ENCODE data around the gene TMEM222.
"Not testable (repeated sequence)": the region's sequence is repeated elsewhere in the genome, so short reads cannot be mapped to it uniquely, and the experiment has no call there.

Gene TMEM222, protein sequence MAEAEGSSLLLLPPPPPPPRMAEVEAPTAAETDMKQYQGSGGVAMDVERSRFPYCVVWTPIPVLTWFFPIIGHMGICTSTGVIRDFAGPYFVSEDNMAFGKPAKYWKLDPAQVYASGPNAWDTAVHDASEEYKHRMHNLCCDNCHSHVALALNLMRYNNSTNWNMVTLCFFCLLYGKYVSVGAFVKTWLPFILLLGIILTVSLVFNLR

DNA sequence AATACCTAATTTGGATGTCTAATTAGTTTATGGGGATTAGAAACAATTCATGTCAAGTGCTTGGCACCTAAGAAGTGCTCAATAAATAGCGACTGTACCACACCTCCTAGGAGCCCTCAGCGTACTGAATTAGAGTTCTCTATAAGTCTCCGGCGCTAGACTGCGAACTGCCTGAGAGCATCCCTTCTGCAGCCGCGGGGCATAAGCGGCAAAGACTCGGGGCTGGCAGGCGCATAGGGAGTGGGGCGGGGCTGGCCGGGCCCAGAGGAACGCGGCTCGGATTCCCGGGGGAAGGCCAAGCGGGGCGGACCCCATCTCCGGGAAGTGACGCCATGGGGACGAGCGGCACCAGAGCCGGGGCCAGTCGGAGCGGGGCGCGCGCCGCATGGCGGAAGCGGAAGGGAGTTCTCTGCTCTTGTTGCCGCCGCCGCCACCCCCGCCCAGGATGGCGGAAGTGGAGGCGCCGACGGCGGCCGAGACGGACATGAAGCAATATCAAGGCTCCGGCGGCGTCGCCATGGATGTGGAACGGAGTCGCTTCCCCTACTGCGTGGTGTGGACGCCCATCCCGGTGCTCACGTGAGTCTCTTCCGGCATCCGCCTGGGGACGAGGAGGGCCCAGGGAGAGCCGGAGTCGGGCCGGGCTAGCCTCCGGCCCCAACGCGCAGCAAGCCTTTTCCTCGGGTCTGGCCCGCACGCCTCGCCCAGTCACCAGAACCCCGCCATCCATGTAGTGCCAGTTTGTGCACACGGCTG is at the start of gene TMEM222:
TMEM222 (plus strand) TSS at position 351 of the 756 bp plus-strand sequence; CDS start at position 386, 35 bp downstream.
- DNase-seq: peak; percentile 92

DNA sequence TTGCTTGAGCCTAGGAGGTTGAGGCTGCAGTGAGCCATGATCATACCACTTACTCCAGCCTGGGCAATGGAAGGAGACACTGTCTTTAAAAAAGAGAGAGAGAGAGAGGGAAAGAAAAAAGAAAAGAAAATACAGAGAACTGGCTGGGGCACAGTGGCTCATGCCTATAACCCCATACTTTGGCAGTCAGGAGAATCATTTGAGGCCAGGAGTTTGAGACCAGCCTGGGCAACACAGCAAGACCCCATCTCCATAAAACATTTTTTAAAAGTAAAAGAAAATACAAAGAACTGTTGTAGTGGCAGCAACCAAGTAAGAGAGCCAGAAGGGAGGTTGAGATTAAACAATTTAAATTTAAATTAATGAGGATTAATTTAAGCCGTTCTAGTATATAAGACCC is 47.8 kb upstream of the TMEM222 start:
- no peak for DNase-seq

DNA sequence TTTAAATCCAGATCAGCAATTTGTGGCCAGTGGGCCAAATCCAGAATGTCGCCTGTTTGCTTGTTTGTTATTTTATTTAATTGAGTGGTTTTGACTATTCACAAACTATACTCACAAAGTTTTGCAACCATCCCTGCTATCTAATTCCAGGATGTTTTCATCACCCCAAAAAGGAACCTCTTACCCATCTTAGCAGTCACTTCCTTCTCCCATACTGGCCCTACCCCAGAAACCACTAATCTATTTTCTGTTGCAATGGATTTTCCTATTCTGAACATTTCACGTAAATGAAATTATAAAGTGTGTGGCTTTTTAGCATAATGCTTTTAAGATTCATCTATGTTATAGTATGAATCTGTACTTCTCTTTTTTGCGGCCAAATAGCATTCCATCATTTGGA is 46.3 kb upstream of the TMEM222 start:
- DNase-seq: no peak

DNA sequence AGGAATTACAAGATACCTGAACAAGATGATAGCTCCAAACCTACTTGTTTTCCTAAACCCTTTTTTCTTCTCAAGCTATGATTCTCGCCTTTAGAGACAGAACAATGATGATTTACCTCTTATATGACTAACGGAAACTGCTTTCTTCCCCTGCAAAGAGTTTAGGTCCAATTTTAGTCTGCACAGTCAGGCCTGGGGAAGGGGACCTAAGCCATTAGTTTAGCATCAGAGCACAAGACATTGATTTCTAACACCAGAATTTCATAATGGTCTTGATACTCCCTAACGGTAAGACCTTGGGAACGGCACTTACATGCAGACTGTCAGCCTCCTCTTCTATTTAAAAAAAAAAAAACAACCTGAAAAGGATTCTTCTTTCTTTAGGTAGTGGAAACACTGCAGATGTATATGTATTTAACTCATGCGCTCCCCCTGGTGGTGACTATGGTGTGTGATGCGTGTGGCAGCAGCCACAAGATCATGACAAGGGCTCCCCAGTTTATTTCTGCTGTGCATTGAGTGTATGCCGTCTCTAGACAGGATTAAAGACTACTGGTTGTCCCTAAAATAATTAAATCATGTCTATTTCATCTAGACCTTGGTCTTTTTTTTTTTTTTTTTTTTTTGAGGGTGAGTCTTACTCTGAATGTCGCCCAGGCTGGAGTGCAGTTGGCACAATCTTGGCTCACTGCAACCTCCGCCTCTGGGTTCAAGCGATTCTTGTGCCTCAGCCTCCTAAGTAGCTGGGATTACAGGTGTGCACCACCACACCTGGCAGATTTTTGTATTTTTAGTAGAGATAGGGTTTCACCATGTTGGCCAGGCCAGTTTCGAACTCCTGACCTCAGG is 37.3 kb upstream of the TMEM222 start:
- DNase-seq: peak; percentile 69

DNA sequence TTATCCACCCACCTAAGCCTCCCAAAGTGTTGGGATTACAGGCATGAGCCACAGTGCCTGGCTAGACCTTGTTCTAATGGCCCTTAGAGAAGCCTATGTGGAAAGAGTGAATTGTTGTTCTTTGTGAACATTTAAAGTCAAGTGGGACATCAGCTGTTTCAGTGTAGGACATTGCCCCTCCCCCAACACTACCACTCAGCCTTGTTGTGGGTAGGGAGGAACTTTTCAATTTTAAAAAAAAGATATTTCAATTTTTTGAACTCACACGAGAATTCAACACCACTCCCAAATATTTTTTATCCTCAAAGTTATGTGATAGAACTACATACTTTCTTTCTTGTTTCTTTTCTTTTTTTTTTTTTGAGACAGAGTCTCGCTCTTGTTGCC is 36.7 kb upstream of the TMEM222 start:
- DNase-seq: no peak

DNA sequence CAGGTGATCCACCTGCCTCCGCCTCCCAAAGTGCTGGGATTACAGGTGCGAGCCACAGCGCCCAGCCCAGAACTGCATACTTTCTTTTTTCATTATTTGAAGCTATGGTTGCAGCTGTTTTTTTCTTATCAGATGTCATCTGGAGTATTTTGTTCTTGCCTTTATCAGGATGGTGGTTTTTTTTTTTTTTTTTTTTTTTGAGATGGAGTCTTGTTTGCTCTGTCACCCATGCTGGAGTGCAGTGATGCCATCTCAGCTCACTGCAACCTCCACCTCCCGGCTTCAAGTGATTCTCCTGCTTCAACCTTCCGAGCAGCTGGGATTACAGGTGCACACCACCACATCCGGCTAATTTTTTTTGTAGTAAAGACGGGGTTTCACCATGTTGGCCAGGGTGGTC is 36.1 kb upstream of the TMEM222 start:
- not testable (repeated sequence) for DNase-seq

DNA sequence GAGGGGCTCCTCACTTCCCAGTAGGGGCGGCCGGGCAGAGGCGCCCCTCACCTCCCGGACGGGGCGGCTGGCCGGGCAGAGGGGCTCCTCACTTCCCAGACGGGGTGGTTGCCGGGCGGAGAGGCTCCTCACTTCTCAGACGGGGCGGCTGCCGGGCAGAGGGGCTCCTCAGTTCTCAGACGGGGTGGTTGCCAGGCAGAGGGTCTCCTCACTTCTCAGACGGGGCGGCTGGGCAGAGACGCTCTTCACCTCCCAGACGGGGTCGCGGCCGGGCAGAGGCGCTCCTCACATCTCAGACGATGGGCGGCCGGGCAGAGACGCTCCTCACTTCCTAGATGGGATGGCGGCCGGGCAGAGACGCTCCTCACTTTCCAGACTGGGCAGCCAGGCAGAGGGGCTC is 32.8 kb upstream of the TMEM222 start:
- DNase-seq: not testable (repeated sequence)

DNA sequence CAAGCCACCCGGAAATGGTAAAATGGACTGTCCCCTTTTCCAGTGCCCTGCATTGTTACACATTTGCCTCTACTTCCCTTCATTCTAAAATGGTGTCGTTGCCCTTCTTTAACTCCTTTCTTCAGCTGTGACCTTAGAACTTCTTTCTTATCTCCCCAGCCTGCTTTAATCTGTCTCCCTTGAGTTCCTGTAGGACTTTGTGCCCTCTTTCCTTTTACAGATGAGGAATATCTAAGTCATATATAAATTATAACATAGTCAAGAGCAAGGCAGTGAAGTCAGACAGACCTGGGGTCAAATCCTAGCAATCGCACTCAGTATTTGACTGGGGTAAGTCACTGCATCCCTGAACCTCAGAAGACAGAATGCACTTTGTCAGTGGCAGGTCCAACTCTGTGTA is 31.4 kb upstream of the TMEM222 start:
- no peak for DNase-seq

DNA sequence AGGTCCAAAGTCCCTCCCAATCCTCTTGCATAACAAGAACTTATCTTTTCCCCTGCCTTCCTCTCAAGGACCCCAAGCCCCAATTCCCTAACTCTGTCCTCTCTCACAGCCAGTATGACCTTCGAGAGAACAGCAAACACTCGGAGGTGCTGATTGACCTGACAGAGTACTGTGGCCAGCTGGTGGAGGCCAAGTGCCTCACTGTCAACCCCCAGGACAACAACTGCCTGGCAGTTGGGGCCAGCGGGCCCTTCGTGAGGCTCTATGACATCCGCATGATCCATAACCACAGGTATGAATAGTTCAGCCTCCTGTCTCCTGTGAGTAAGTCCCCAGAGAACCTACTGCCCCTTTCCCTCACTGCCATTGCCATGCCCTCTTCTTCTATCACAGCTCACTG is 29.9 kb upstream of the TMEM222 start:
- no peak for DNase-seq

DNA sequence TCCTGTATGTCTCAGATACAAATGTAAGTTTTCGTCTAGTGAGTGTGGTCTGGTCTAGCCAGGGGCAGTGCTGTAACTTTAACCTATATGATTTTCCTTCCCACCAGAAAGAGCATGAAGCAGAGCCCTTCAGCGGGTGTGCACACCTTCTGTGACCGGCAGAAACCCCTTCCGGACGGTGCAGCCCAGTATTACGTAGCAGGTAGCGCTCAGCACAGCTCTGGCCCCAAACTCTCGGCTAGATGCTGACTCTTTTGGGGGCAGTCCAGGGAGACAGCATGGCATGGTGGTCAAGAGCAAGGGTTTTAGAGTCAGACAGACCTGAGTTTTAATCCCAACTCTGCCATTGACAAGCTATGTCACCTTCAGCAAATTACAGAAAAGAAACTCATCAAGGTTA is 28.0 kb upstream of the TMEM222 start:
- DNase-seq: no peak

DNA sequence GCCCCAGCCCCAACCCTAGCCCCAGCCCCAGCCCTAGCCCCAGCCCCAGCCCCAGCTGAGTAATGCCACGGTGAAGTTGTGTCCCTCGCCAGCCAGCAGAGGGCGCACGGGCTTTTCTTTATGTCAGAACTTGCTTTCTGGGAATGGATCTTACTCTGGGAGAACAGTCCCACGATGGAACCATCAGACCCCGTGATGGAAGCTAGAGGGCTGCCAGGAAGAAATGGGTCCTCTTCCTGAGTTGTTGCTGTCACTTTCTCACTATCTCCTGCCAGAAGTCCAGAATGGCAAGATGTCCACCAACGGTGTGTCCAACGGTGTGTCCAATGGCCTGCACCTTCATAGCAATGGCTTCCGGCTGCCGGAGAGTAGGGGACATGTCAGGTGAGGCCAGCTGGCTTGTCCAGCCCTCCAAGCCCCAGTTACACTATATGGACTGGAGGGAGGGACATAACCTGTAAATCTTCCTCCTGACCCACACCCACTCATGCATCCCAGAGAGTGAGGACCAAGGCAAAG is 25.1 kb upstream of the TMEM222 start:
- peak; percentile 15 for DNase-seq

DNA sequence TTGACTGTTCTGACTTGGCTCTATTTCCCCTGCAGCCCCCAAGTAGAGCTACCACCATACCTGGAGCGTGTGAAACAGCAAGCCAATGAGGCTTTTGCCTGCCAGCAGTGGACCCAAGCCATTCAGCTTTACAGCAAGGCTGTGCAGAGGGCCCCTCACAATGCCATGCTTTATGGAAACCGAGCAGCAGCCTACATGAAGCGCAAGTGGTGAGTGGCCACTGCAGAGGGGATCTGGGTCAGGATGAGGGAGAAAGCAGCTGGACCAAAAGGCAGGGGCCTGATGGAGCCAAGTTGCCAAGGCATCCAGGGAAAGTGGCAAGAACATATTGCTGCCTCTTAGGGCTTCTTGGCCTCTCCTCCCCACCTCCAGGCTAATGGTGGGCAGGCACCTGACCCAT is 24.1 kb upstream of the TMEM222 start:
- DNase-seq: no peak

DNA sequence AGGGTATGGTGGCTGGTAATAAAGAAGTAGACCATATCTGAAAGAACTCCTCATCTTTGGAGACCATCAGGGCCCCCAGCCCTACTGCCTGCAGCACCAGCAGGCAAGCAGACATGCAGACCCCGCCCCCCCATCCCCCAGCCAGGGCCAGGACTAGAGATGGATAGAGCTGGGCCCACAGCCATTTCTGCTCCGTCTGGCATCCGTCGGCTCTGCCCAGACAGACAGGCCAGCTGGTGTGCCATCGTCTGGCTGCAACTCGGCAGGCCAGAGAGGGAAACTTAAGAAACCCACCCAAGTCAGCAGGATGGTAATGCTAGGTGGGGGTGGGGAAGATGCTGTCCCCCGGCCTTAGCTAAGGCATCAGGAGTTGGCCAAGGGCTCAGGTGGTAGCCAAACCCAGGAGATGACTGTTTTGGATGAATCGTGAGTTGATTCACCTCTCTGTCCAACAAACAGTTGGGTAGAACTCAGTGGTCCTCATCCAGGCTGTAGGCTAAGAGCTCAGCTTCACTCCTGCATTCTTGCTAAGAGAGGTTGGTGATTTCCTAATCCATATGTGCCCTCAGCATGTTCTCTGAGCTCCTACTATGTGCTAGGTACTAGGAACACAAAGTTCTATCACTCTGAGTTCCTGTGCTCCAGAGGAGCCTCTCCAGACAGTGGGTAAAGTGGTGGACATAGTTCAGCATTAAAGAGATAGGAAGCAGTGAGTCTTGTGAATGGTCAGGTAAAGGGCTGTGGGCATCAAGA is 23.2 kb upstream of the TMEM222 start:
- no peak for DNase-seq

DNA sequence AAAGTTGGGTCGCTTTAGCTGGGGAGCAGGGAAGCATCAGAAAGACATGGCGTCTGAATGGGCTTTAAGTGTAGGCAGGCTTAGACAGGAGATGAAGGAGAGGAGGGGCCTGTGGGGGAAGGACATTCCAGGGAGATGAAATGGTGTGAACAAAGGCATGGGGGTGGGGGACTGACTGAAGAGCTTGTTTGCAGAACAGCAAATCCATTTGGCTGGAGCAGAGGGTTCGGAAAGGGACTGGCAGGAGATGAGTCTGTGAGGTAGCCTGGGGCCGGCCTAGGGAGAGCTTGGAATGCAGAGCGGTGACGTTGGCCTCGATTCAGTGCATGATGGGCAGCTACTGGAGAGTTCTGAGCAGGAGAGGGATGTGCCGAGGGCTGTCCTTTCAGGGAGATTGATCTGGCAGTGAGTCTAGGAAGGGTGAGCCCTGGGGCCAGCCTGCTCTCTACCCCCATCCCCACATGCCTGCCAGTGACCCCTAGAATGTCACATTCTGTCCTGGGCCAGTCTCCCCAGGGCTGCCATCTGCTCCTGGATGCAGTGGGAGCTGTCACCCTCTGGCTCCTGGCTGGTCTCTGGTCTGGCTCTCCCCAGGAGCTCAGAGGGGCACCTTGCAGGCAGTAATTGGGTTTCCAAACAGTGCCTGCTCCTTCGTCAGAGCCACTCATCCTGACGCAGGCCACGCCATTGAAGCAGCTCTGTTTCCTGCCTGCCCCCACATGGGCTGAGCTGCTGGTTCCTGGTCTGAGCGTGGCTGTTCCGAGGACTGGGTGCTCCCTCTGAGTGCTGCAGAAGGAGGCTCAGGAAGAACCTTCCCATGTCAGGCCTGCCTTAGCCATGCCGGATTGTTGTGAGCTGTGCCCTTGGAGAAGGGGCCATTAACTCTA is 22.3 kb upstream of the TMEM222 start:
- no peak for DNase-seq

DNA sequence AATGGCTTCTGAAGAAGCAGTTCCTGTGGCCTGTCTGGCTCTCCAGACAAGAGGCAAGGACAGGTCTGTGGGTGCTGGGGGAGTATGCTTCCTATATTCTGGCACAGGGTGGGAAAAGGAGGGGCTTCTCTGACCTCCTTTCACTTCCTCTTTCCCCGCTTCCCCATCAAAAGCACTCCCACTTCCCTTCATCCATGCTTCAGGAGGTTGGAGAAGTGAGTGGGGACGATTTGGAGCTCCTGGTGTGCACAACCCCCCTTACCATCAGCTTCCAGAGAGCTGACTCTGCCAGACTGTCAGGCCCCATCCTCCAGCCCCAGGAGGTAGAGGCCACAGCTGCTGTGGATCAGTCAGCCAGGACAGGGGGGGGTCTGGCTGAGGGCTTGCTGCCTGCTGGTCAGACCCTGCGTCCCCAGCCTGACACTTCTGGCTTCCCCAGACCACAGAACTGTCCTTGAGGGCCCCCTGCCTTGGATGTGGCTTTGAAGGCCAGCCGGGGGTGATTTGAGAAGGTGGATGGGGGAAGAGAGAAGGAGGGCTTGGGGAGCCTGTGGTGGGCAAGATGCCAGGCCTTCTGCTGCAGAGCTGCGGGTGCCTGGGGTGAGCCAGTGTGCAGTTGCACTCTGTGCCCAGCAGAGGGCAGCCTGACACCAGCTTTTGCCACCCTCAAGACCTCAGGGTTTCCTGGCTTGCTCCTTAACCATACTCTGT is 21.5 kb upstream of the TMEM222 start:
- peak; percentile 56 for DNase-seq

DNA sequence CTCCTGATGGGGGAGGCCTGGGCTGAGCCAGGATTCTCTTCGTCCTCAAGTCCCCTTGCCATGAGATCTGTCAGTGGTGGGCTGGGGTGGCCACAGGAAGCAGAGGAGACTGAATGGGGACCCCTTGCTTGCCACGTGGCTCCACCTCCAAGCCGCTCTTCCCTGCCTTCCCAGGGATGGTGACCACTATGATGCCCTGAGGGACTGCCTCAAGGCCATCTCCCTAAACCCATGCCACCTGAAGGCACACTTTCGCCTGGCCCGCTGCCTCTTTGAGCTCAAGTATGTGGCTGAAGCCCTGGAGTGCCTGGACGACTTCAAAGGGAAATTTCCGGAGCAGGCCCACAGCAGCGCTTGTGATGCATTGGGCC is 20.9 kb upstream of the TMEM222 start:
- DNase-seq: no peak

DNA sequence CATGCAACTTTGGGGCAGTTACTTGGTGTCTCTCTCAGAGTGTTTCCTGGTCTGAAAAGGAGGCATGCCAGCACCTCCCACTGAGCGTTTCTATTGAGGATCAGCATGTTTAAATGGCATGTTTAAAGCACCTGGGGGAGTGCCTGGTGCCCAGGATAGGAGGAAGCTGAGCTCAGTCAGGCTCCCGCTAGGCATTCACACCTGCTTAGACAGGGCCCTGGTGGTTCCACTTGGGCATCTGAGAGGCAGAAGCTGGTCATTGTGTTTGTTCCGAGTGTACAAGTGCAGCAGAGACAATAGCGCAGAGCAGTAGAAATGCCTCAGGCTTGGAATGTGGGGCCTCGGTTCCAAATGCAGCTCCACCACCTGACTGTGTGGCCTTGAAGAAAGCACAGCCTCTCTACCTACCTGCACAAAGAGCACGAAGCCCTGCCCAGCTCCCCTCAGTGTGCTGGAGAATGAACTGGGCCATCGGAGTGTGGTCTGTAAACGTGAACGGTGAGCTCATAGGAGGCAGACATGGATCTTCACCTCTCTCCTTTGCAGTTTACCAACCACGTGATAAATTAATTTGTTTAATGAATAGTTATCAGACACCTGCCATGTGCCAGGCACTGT is 20.3 kb upstream of the TMEM222 start:
- DNase-seq: no peak

DNA sequence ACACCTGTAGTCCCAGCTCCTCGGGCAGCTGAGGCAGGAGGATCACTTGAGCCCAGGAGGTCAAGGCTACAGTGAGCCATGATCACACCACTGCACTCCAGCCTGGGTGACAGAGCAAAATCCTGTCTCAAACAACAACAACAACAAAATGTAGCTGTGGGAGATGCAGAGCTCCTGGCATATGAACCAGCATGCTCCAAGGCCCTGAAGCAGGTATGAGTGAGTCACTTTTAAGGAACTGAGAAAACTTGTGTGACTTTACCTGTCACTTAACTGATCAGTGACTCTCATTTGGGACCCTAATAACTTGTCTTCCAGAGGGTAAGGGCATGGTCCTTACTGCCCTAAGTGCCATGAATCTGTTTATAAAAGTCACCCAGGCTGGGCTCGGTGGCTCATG is 19.4 kb upstream of the TMEM222 start:
- no peak for DNase-seq

DNA sequence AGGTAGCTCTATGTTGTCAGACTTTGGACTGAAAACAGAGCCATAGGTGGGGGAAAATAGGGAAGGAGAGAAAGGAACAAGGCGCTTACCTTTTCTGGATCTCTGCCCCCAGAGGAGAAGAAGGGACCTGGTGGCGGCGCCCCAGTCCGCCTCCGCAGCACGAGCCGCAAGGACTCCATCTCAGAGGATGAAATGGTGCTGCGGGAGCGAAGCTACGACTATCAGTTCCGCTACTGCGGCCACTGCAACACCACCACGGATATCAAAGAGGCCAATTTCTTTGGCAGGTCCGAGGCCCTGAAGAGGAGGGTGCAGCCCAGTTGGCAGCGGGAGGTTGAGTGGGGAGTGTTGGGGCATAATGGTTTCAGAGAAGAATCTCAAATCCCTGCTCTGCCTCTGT is 18.5 kb upstream of the TMEM222 start:
- no peak for DNase-seq

DNA sequence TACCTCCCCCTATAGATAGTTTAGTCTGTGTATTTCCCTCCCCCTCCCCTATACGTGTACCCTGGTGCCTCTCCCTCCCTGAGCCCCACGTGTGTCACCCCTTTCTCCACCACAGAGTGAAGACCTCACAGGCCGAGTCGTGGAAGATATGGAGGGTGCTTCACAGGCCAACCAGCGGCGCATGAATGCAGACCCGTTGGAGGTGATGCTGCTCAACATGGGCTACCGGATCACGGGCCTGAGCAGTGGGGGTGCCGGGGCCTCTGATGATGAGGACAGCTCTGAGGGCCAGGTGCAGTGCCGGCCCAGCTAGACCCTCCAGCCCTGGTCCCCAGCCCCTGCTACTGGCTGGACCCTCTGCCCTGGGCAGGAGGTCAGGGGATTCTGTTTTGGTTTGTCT is 15.9 kb upstream of the TMEM222 start:
- no peak for DNase-seq

All from NCI-H146 (cell line).